B cell (primary cell): ENCODE results near the gene HNRNPA1L2. TPM values are rescaled to one million over a fixed set of nuclear protein-coding genes. Genes with fewer than 3 reads are reported as not detected.

Experiments used
- ATAC-seq: fragments of 200-7000 bp; cut with Tn5 transposase; one replicate; pipeline ENCODE4 v1.10.0; 2021; ENCODE audit warnings: low read depth, mild to moderate bottlenecking, moderate number of reproducible peaks, moderate library complexity
- CTCF ChIA-PET: fragments of 350-600 bp; sonication (Branson Sonifier 250); formaldehyde crosslinking; loops from one replicate; lab custom pipeline; 2021; ENCODE audit warnings: antibody characterized with exemption, inconsistent platforms; lab: Charles Lee
- POLR2A ChIA-PET: fragments of 350-600 bp; sonication (Branson Sonifier 250); formaldehyde crosslinking; loops from one replicate; lab custom pipeline; 2021; ENCODE audit warnings: antibody characterized with exemption; lab: Charles Lee
- DNase-seq: peaks from one replicate; pipeline ENCODE4 v3.0.0; 2013
- H2AFZ ChIP-seq: 2 replicates; pipeline ENCODE4 v1.6.1; 2012; ENCODE audit warnings: mild to moderate bottlenecking, low read depth, low read length; ENCODE audit not compliant: insufficient read depth, poor library complexity, severe bottlenecking
- H3K27ac ChIP-seq, 2 donors: 1 replicate in 1 of 2; 2 replicates in 1 of 2; pipeline ENCODE4 v1.5.1; 2012 to 2013; ENCODE audit warnings: low read length in 2 of 2, mild to moderate bottlenecking in 2 of 2, moderate library complexity in 1 of 2
- H3K27me3 ChIP-seq, 4 experiments: fragments of 200-600 bp in 1 of 4; sonication (generic) in 1 of 4; replicated peaks in 1 of 4; 1 replicate in 2 of 4; 2 replicates in 2 of 4; pipeline versions ENCODE4 v1.6.1 to v1.7.0; 2013 to 2016; ENCODE audit warnings: low read length in 3 of 4, mild to moderate bottlenecking in 2 of 4, mixed read lengths in 1 of 4, moderate library complexity in 1 of 4; ENCODE audit not compliant: insufficient read depth in 4 of 4, control insufficient read depth in 3 of 4; ENCODE audit errors: control extremely low read depth in 1 of 4
- H3K36me3 ChIP-seq, 2 experiments: replicated peaks in 1 of 2; 1 replicate in 1 of 2; 2 replicates in 1 of 2; pipeline versions ENCODE4 v1.6.1 to v1.7.1; 2013; ENCODE audit warnings: low read length in 1 of 2; ENCODE audit not compliant: insufficient read depth in 2 of 2, control insufficient read depth in 1 of 2; ENCODE audit errors: control extremely low read depth in 1 of 2, extremely low read depth in 1 of 2
- H3K4me1 ChIP-seq, 2 donors: fragments of 200-600 bp in 1 of 2; sonication (generic) in 1 of 2; 1 replicate in 1 of 2; 2 replicates in 1 of 2; pipeline versions ENCODE4 v1.5.1 to v1.6.1; 2013 to 2017; ENCODE audit warnings: low read length in 2 of 2; ENCODE audit not compliant: control insufficient read depth in 2 of 2, insufficient read depth in 2 of 2
- H3K4me2 ChIP-seq: replicated peaks from 2 replicates; pipeline ENCODE3; 2012; ENCODE audit warnings: mild to moderate bottlenecking, low read depth, low read length; ENCODE audit not compliant: poor library complexity, severe bottlenecking
- H3K4me3 ChIP-seq, 5 experiments: fragments of 200-600 bp in 1 of 5; sonication (generic) in 1 of 5; 1 replicate in 3 of 5; 2 replicates in 2 of 5; pipeline versions ENCODE4 v1.5.1 to v1.7.0; 2011 to 2016; ENCODE audit warnings: low read length in 4 of 5, mild to moderate bottlenecking in 4 of 5, low read depth in 2 of 5, control low read depth in 1 of 5, moderate library complexity in 1 of 5; ENCODE audit not compliant: insufficient read depth in 1 of 5; ENCODE audit errors: control extremely low read depth in 1 of 5, extremely low read depth in 1 of 5
- H3K79me2 ChIP-seq: fragments of 200-600 bp; sonication (generic); one replicate; pipeline ENCODE4 v1.6.0; 2016; ENCODE audit warnings: low read length; ENCODE audit not compliant: control insufficient read depth, insufficient read depth
- H3K9ac ChIP-seq: fragments of 200-600 bp; sonication (generic); 2 replicates; pipeline ENCODE4 v1.6.1; 2017; ENCODE audit warnings: mild to moderate bottlenecking, low read length, moderate library complexity
- H3K9me3 ChIP-seq, 3 donors: one replicate each; pipeline versions ENCODE4 v1.6.1 to v1.7.1; 2013; ENCODE audit warnings: low read length in 2 of 3; ENCODE audit not compliant: control insufficient read depth in 2 of 3, insufficient read depth in 1 of 3; ENCODE audit errors: control extremely low read depth in 1 of 3
- H4K20me1 ChIP-seq: 2 replicates; pipeline ENCODE4 v1.6.0; 2012; ENCODE audit warnings: mild to moderate bottlenecking, low read length; ENCODE audit not compliant: insufficient read depth, control insufficient read depth, poor library complexity, severe bottlenecking
- H3K27ac Mint-ChIP-seq: one replicate; pipeline ENCODE4 v1.8.0; 2021; ENCODE audit warnings: mixed read lengths
- H3K27me3 Mint-ChIP-seq: one replicate; pipeline ENCODE4 v1.8.0; 2021; ENCODE audit warnings: mixed read lengths
- H3K4me1 Mint-ChIP-seq: one replicate; pipeline ENCODE4 v1.8.0; 2021; ENCODE audit warnings: mixed read lengths
- H3K4me3 Mint-ChIP-seq: one replicate; pipeline ENCODE4 v1.8.0; 2021; ENCODE audit warnings: mixed read lengths
- H3K9me3 Mint-ChIP-seq: one replicate; pipeline ENCODE4 v1.8.0; 2022; ENCODE audit warnings: mixed read lengths; ENCODE audit not compliant: insufficient read depth
- CTCF ChIP-seq: fragments of 200-600 bp; IDR thresholded peaks from one replicate; pipeline ENCODE4 v1.8.0; 2022; ENCODE audit warnings: antibody characterized with exemption, mild to moderate bottlenecking
- EZH2 ChIP-seq: IDR thresholded peaks from 2 replicates; pipeline ENCODE4 v1.6.1; 2012; ENCODE audit warnings: borderline replicate concordance, low read depth, mild to moderate bottlenecking, moderate library complexity, low read length; ENCODE audit not compliant: insufficient read depth, poor library complexity, severe bottlenecking
- WGBS: methylation state at CpG from one replicate; pipeline ENCODE4 v1.1.5; 2013; ENCODE audit warnings: missing lambda C conversion rate; ENCODE audit not compliant: insufficient coverage; 5-methylcytosine and 5-hydroxymethylcytosine counted together
- intact Hi-C: fragments of 100-400 bp; cut with micrococcal nuclease; formaldehyde crosslinking; loops from one replicate; pipeline ENCODE4 v1.10.0; 2022
- polyA plus RNA-seq: library from polyadenylated mRNA; depleted of rRNA; stranded (reverse); fragments of >200 nt; gene quantifications from 2 replicates; pipeline ENCODE4 v1.2.3, GENCODE V29; 2012
- total RNA-seq, 2 donors: library from RNA; stranded (reverse); fragments of 120-200 nt in 1 of 2; gene quantifications; 1 replicate in 1 of 2; 2 replicates in 1 of 2; pipeline versions ENCODE4 v1.2.3 to v1.2.4, GENCODE V29; 2013 to 2022

The HNRNPA1L2 gene
- total and polyA plus RNA-seq, 2 donors (not counting 1 experiment from before 2014, with no cell fraction given) = 10.7 to 17.6 TPM

- Mint-ChIP-seq H3K27me3 (no peaks in the 10 kb centered on the region), H3K4me3 (no peak overlapping the region), H3K4me1 (peaks cover 11% of the 10 kb centered on the region), H3K27ac (no peak overlapping the region), H3K9me3 (no peaks in the 10 kb centered on the region)
- Histone ChIP-seq H4K20me1 (peaks cover 14% of the 10 kb centered on the region), H3K9me3 (no peaks in the 10 kb centered on the region), H3K79me2 (peaks cover 44% of the 10 kb centered on the region), H2AFZ (peak overlapping the region; percentile 96), H3K36me3 (peaks cover 2 to 4% of the 10 kb centered on the region in 2 experiments), H3K4me1 (peaks cover 8 to 25% of the 10 kb centered on the region in 2 donors), H3K27me3 (no peaks in the 10 kb centered on the region), H3K9ac (peak overlapping the region; percentile 94), H3K27ac (peak overlapping the region; percentile 93 to 98), H3K4me2 (peak overlapping the region; percentile 84), H3K4me3 (peak overlapping the region; percentile 63 to 97 (median 95))
- intact Hi-C loops = loop anchor here (1.0 to 10.0 kb wide), 5 partner anchors 35 to 1067 kb away; partner anchors contain the start of genes ALG11, CKAP2, VPS36 and WDFY2
- no peak for TF ChIP-seq CTCF
- no peak for TF ChIP-seq EZH2
- 0% methylated on average over 2 of the region's 7 CpGs for WGBS
- POLR2A ChIA-PET = interaction anchor here (0.7 to 2.8 kb wide), 3 partner anchors 25 to 201 kb away, joined by 3 to 44 read pairs (median 7); partner anchors contain the start of gene VPS36
- DNase-seq (no peak), ATAC-seq (no peak)
- CTCF ChIA-PET = interaction anchor here (2.0 to 3.3 kb wide), 4 partner anchors 10 to 202 kb away, joined by 7 to 43 read pairs (median 18); partner anchors contain the start of gene VPS36
Observed at GRCh38 chr13:52651897-52652195, 9.6 kb downstream of the HNRNPA1L2 start.

GRCh38 chr13:52652196-52652979 lies 10.2 kb downstream of the HNRNPA1L2 start, which contains the start of gene SUGT1:
SUGT1 (plus strand) TSS chr13:52652836; CDS start chr13:52652921, 85 bp downstream.
- ATAC-seq = peak; percentile 93
- ChIA-PET POLR2A (interaction anchor here (0.6 to 2.8 kb wide), 3 partner anchors 35 to 499 kb away, joined by 3 to 44 read pairs (median 7); partner anchors contain the start of gene VPS36), CTCF (interaction anchor here (0.8 to 3.3 kb wide), 9 partner anchors 8 to 316 kb away, joined by 3 to 43 read pairs (median 6); partner anchors contain the start of gene VPS36)
- Mint-ChIP-seq H3K27ac (no peak within 1 kb of the TSS), H3K9me3 (no peaks in the 10 kb centered on the region), H3K4me1 (peaks cover 11% of the 10 kb centered on the region), H3K27me3 (no peaks in the 10 kb centered on the region), H3K4me3 (no peak within 1 kb of the TSS)
- TF ChIP-seq EZH2 (no peak), CTCF (peak; percentile 75)
- Histone ChIP-seq H3K36me3 (peaks cover 2 to 7% of the 10 kb centered on the region in 2 experiments), H3K4me3 (peak within 1 kb of the TSS; percentile 63 to 97 (median 95)), H3K27me3 (no peaks in the 10 kb centered on the region), H3K4me2 (peak within 1 kb of the TSS; percentile 84), H2AFZ (peak within 1 kb of the TSS; percentile 96), H3K9me3 (no peaks in the 10 kb centered on the region), H4K20me1 (peaks cover 14% of the 10 kb centered on the region), H3K79me2 (peaks cover 46% of the 10 kb centered on the region), H3K9ac (peak within 1 kb of the TSS; percentile 94), H3K4me1 (peaks cover 8 to 25% of the 10 kb centered on the region in 2 donors), H3K27ac (peak within 1 kb of the TSS; percentile 93 to 98)
- WGBS = under 1% methylated on average over 60 of the region's 61 CpGs
- intact Hi-C loops = loop anchor here (1.0 to 10.0 kb wide), 5 partner anchors 35 to 1068 kb away; partner anchors contain the start of genes ALG11, CKAP2, VPS36 and WDFY2
- peak; percentile 97 for DNase-seq
